ENCODE data around the gene BICRA.

DNA sequence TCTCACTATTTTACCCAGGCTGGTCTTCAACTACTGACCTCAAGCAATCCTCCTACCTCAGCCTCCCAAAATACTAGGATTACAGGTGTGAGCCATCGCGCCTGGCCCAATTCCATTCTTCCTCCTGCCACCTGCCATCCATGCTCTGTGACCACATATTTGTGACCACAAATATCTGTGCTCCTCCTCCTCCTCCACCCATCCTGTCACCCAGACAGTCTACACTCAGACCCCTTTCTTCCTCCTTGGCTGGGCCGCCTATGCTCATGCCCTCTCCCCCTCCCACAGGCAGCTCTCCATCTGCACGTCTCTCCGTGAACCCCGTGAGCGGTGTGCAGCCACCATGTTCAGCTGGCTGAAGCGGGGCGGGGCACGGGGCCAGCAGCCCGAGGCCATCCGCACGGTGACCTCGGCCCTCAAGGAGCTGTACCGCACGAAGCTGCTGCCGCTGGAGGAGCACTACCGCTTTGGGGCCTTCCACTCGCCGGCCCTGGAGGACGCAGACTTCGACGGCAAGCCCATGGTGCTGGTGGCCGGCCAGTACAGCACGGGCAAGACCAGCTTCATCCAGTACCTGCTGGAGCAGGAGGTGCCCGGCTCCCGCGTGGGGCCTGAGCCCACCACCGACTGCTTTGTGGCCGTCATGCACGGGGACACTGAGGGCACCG, 107.5 kb downstream of the BICRA start:
- no peak for TF ChIP-seq POLR2A (IDR thresholded peaks at IDR 0.05)
- TF ChIP-seq, protein P1, sequence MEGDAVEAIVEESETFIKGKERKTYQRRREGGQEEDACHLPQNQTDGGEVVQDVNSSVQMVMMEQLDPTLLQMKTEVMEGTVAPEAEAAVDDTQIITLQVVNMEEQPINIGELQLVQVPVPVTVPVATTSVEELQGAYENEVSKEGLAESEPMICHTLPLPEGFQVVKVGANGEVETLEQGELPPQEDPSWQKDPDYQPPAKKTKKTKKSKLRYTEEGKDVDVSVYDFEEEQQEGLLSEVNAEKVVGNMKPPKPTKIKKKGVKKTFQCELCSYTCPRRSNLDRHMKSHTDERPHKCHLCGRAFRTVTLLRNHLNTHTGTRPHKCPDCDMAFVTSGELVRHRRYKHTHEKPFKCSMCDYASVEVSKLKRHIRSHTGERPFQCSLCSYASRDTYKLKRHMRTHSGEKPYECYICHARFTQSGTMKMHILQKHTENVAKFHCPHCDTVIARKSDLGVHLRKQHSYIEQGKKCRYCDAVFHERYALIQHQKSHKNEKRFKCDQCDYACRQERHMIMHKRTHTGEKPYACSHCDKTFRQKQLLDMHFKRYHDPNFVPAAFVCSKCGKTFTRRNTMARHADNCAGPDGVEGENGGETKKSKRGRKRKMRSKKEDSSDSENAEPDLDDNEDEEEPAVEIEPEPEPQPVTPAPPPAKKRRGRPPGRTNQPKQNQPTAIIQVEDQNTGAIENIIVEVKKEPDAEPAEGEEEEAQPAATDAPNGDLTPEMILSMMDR (IDR thresholded peaks at IDR 0.05 in 4 of 5, conservative IDR thresholded peaks at IDR 0.05 in 1 of 5): no peak

Data from gastrocnemius medialis (tissue), 4 donors.